ENCODE measurements around the gene ZSWIM8.
"Not testable (repeated sequence)": the region's sequence is repeated elsewhere in the genome, so short reads cannot be mapped to it uniquely, and the experiment has no call there.

ZSWIM8 gene

DNA sequence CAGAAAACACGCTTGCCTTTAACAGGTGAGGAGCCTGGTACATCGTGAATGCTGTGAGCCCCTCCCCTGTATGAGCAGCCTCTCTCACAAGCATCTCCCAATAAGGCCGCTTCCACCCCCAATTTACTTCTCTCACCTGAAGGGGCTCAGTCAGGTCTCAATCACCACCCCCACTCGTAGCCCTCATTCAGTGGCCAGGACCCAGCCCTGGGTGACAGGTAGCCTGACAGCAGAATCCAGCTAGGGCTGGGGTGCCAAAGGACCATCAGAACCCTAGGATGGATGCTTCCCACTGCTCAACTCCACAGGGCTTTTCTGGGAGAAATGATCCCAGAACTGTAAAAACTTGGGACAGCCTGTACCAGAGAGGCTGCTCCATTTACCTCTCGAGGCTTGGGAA, 32.4 kb downstream of the ZSWIM8 start:
- DNase-seq = no peak

GRCh38 chr10:73818402-73818801, 33.0 kb downstream of the ZSWIM8 start:
- no peak for DNase-seq

GRCh38 chr10:73819081-73819480, 33.7 kb downstream of the ZSWIM8 start:
- DNase-seq = no peak

DNA sequence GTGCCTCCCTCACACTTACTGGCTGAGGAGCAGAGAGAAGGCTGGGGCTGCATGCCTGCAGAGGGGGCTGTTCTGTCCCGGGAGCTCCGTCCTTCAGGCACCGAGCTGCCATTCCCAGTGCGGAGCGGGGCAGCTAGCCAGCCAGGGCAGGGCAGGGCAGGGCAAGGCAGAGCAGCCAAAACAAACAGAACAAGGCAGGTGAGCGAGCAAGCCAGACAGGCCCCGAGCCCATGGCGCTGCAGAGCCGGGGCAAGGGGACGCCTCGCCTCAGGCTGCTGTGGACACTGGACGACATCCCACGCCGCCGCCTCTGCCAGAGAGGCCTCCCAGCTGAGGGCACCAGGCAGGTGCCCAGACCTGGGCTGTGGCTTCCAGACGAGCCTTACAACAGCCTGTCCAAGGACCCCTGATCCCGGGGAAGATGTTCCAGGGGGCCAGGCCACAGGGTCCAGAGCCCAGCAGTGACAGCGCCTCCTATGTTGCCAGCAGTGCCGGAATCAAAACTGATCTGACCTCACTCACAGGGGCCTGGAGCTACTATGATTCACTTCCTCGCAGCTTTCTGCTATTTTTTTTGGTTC, 34.2 kb downstream of the ZSWIM8 start:
- DNase-seq = no peak

DNA sequence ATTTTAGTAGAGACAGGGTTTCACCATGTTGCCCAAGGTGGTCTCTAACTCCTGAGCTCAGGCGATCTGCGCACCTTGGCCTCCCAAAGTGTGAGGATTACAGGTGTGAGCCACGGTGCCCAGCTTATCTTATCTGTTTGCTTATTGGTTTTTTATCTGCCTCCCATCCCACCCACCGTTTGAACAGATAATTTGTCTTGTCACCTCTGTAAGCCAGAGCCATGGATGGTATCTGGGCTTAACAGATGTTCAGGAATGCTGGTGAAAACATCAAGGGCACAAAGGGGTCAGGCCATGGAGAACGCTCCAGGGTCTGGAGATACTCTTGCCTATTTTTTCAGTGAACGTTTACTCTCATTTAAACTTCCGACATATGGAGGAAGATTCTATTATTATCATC, 38.0 kb downstream of the ZSWIM8 start:
- DNase-seq = no peak

- DNase-seq = no peak
Observed at GRCh38 chr10:73824146-73824725, 38.8 kb downstream of the ZSWIM8 start.

GRCh38 chr10:73827346-73828089, 42.1 kb downstream of the ZSWIM8 start:
- no peak for DNase-seq

DNA sequence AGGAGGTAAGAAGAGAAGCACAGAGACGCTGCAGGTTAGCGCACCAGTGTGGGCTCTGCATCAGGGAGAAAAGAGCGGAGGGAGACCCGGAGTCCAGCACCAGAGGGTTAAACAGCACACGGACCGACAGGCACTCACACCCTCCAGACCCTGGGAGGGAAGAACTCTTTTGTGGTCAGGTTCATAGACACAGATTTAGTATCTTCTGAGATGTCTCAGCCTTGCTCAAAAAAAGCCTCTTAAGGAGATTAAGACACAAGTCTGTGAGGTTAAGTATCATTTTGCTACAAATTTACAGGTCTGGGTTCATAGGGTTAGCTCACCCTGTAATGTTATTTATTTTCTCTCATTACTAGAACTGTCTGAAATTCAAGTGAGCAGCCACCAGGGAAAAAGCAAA, 42.8 kb downstream of the ZSWIM8 start:
- DNase-seq = no peak

DNA sequence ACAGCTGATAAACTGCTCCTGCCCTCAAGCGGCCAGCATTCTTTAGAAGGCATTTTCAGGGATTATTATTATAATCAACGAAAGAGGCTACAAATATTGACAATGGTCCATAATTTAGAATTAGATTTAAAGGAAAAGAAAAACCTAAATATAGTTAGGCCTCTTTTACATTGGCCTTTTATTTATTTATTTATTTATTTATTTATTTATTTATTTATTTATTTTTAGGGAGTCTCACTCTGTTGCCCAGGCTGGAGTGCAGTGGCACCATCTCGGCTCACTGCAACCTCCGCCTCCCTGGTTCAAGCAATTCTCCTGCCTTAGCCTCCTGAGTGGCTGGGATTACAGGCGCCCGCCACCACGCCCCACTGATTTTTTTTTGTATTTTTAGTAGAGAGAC, 43.7 kb downstream of the ZSWIM8 start:
- not testable (repeated sequence) for DNase-seq

GRCh38 chr10:73836427-73836980, 51.1 kb downstream of the ZSWIM8 start:
- no peak for DNase-seq

DNA sequence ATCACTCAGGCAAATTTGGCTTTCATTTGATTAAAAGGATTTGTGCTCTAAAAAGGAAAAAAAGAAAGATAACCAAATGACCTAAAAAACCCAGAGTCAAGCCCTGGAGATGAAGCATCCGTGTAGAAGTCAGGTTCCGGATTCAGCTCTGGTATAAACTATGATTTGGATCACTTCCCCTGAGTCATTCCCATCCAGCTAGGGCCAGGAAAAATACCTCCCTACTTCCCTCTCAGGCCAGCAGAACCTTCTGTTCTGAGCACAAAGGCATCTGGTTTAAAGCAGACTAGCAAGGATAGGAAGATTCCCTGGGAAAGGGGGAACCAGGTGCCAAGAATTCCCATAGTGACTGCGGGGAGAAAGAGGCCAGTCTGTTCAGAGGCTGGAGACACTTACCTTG, 51.7 kb downstream of the ZSWIM8 start:
- no peak for DNase-seq

- DNase-seq = no peak
Observed at GRCh38 chr10:73838008-73838567, 52.7 kb downstream of the ZSWIM8 start.

DNA sequence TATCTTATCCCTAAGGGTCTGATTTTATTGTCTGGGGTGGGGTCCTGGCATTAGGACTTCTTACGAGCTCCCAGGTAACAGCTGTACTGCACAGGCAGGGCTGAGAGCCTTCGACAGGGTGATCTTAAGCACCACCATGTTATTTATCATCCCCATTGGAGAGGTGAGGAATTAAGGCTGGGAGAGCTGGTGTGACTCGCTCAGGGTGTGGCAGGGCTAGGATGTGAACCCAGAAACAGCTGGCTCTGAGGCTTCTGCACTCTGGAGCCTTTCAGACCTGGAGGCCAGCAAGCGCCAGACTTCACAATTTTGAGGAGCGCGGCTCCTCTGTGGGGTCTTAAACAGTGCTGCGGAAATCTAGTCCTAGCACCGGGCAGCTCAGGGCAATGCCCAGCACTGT, 53.4 kb downstream of the ZSWIM8 start:
- no peak for DNase-seq

DNA sequence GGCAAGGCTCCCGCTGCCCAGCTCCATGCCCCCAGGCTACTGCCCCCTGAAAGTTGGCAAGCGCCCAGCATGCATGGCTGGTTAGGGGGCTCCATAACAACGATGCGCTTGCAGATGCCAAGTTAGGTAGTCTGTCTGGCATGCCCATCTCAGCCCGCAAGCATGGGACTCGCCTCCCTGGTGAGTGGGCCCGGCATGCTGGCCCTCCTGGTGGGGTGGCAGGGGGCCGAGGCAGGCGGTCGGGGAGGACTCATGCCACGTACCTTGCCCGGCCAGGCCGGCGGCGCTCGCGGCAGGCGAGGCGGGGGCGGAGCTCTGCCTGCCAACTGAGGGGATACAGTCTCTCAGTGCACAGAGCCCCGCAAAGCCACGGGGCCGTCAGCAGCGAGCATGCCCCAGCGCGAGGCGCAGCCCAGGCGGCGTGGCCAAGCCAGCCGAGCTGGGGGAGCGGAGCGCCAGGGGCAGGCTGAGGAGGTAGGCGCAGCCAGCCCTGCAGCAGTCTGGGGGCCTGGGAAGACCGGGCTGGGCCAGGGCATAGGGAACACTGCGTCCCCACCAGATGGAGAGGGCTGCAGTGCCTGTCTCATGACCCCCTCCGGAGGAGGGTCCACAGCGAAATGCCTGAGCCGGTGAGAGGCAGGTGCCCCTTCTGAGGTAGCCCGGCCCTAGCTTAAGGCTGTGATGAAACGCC, 54.0 kb downstream of the ZSWIM8 start:
- no peak for DNase-seq

DNA sequence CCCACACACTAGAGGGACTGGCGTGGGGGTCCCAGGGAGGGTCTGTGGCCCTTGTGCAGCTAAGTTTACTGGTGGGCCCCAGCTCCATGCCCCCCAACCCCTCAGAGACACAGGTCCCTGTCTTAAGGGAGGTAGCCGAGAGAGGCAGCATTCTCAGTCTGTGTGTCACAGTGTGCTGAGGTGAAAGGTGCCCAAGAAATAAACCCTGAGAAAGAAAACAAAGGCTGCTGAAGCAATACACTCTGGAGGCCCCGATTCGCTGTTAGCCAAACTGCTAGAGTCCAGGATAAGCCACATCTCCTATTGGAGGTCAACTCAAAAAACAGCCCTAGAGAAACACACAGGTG, 54.6 kb downstream of the ZSWIM8 start:
- DNase-seq = no peak

GRCh38 chr10:73840403-73841060, 55.1 kb downstream of the ZSWIM8 start:
- DNase-seq = no peak

DNA sequence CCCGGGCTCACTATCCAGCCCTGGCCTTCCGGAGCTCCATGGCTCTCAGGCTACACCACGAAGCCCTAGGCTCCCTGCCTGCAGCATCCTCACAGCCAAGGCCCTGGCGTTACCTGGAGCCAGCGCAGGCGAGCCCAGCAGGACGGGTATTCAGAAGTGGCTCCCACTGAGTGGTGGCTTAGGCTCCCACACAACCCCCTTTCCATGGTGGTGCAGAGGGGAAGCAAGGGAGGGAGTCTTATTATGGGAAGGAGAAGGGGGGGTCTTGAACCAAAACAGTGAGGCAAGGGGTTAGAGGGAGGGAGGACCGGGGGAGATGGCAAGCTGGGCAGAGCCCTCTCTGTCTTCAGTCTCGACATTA, 55.6 kb downstream of the ZSWIM8 start:
- no peak for DNase-seq

DNA sequence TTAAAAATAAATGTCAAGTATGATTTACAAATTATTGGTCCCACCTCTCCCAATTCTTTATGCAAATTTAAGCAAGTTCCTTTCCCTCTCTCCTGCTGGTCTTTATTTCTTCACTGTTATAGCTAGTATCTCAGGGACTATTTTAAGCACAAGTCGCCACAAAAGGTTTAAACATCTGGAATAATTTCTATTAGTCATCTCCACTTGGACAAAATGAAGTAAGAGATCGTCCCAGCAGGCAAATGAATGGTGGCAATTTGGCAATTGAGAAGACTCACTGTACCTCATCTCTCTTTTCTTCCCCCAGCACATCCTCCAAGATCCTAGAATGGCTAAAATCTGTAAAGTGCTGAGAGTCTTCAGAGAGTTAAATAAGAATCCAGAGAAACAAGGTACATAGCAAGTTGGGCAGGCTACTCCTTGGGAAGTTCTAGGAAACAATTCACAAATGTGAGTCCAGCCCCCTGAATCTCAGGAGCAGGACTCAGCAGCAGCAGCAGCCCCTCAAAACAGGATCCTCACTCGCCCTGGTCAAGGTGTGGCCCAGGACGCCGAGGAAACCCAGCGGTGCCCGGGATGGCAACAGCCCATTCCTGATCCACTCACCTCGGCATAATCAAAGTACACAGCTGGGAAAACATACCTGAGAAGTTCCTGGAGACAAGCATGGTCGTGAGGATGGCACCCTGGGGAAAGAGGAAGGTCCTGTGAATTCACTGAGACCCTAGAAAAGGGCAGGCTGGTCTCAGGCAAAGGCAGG, 56.3 kb downstream of the ZSWIM8 start:
- no peak for DNase-seq

DNA sequence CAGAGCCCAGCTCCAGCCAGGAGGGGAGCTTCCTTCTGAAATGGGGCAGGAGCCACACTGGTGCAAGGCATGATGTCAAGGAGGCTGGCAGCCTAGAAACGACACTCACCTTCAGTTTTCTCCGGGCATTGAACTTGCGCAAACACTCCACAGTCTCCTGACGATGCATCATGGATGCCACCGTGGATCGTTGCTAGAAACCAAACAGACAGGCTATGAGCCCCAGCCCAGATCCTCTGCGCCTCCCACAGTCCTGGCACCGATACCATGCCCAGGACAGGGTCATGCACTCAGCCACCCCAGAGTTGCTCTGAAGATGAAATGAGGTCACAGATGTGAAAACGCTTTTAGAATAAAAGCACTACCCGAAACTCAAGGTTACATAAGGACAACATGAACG, 56.9 kb downstream of the ZSWIM8 start:
- DNase-seq = no peak

- no peak for DNase-seq
Observed at GRCh38 chr10:73843261-73843660, 57.9 kb downstream of the ZSWIM8 start.

DNA sequence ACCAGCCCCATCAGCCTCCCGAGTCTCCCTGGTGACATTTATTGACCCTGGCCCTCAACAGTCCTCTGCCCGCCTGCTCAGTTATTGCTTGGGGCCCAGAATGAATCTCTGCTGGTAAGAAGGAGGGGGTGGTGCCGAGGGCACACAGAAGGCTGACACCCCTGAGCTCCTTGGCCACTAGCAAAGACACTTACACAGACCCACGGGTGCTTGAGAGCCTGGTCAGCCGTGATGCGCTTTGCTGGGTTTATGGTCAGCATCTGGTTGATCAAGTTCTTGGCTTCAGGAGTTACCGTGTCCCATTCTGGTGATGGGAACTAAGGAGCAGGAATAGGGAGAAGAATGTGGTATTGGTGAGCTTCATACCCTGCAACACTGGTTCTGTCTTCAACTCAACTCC, 61.6 kb downstream of the ZSWIM8 start:
- DNase-seq = no peak

DNA sequence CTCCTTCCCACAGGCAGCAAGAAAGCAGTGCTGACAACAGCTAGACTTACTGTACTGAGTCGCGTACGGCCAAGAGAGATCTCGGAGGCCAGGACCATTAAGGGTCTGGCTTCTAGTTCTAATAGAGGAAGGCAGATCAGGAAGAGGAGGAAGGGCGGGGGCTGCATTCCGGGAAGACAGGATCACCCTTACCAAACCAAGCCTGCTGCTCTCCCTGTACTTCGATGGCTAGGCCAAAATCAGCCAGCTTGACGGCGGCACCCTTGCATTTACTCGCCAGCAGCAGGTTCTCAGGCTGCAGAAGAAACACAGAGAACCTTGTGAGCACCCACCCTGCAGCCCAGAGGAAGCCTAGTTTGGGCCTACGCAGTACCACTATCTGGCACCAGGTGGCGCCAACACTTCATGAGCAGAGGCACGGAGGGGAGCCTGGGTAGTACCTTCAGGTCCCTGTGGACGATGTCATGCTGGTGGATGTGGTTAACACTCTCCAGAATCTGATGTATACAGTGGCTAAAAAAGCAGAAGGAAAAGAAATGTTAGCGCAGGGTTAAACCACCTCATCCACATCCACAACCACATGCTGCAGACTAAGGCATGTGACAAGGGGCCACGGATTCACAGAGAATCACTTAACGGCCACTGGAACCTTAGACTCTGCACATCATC, 63.5 kb downstream of the ZSWIM8 start:
- DNase-seq = peak; percentile 100
